ENCODE data around the gene CNIH1.

CNIH1 gene

DNA sequence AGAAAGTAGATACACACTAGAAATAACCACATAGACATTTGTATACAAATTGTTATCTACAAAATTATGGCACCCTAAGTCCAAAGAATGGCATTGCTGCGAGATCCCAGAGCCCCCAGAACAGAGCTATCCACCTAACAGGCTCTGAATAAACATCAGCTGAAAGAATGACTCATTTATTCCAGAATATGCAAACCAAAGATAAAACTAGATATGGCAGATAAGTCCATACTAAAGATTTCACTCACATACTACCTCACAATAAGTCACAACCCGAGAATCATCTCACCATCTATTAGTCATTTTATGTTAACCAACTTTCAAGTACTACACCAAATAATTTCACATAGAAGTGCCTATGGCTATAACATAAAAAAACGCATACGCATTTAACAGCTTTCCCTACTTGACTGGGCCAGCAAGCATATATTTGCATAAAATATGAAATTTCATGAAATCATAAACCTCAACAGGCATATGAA, 5.6 kb downstream of the CNIH1 start:
- peak overlapping the region; percentile 17; the same call in 1 of the 2 replicates for H3K4me3 ChIP-seq (ENCODE audit: low read depth, low read length)
- DNase-seq (ENCODE audit: low read depth), result no peak
- TF ChIP-seq, protein P1, sequence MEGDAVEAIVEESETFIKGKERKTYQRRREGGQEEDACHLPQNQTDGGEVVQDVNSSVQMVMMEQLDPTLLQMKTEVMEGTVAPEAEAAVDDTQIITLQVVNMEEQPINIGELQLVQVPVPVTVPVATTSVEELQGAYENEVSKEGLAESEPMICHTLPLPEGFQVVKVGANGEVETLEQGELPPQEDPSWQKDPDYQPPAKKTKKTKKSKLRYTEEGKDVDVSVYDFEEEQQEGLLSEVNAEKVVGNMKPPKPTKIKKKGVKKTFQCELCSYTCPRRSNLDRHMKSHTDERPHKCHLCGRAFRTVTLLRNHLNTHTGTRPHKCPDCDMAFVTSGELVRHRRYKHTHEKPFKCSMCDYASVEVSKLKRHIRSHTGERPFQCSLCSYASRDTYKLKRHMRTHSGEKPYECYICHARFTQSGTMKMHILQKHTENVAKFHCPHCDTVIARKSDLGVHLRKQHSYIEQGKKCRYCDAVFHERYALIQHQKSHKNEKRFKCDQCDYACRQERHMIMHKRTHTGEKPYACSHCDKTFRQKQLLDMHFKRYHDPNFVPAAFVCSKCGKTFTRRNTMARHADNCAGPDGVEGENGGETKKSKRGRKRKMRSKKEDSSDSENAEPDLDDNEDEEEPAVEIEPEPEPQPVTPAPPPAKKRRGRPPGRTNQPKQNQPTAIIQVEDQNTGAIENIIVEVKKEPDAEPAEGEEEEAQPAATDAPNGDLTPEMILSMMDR (IDR thresholded peaks at IDR 0.05; ENCODE audit: low read depth, low read length, missing control alignments), result no peak

DNA sequence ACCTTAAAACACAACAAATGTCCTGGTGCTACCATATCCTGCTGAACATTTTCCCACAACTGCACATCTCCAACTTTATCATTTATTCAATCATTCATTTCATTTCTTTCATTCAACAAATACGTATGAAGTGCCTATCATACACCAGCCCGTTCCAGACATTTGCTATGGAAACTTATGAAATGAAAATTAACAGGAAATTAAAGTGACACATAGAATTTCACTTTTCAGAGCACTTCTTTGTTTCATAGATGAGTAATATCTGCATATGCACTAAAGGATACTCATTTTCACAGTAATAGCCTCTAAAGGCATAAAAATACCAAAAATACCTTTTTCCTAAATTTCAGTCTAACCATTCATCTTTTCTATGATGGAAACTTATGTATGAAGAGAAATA, 12.6 kb downstream of the CNIH1 start:
- H3K4me3 ChIP-seq (ENCODE audit: low read depth, low read length), result no peak overlapping the region
- DNase-seq (ENCODE audit: low read depth), result no peak
- TF ChIP-seq, protein P1 (IDR thresholded peaks at IDR 0.05; ENCODE audit: low read depth, low read length, missing control alignments), result no peak

DNA sequence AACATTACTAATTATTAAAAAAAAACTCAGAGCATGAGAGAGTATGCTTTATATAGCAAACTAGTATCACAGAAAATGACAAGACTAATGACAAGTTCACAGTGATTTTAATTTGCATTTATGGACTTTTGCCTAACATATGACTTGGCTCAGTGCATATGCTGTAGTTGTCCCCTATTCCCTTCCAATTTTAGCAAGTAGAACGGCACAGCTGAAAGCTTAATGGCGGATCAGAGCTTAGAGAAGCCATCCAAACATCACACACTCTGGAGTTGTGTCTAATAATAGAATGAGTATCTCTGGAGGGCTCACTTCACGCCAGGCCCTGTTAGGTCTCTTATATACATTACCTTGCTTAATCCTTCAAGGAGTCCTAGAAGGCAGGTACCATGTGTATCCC, 13.3 kb downstream of the CNIH1 start:
- DNase-seq (ENCODE audit: low read depth), result no peak
- H3K4me3 ChIP-seq (ENCODE audit: low read depth, low read length), result no peak overlapping the region

DNA sequence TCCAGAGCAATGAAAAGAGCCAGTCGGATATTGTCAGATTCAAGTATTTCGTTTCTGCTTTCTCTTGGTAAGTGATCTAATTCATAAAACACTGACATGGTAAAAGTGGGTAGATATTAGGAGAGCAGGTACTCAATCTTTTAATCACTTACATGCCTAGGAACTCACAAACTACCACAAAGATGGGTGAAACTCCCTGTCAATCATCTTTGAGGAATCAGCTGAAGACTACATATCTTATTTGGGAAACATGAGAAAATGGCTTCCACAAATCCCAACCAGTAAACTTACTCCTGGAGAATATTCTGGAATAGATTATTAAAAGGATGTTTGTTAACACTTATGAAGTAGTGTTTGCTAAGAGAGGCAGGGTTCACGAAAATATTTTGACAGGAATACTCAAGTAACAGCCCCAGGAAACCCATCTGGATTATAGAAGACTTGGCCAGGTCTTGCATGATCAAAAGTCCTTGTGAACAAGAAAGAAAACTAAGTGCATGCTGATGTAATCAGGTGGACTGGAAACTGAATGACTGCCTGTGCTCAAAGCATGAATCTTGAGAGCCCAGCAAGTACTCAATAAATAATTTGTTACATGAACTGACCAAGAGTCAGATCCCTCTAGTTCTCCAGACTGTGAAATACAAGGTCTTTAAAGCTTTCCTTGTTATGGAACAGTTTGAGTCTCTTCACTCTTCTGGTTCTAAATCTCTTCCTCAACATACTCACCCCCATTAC, 15.5 kb downstream of the CNIH1 start:
- DNase-seq (ENCODE audit: low read depth), result no peak
- no peak overlapping the region for H3K4me3 ChIP-seq (ENCODE audit: low read depth, low read length)
- TF ChIP-seq, protein P1 (IDR thresholded peaks at IDR 0.05; ENCODE audit: low read depth, low read length, missing control alignments), result no peak

More for the DNA sequence above, 13.3 kb downstream of the CNIH1 start:
- TF ChIP-seq, protein P1 (IDR thresholded peaks at IDR 0.05; ENCODE audit: low read depth, low read length, missing control alignments), result no peak

DNA sequence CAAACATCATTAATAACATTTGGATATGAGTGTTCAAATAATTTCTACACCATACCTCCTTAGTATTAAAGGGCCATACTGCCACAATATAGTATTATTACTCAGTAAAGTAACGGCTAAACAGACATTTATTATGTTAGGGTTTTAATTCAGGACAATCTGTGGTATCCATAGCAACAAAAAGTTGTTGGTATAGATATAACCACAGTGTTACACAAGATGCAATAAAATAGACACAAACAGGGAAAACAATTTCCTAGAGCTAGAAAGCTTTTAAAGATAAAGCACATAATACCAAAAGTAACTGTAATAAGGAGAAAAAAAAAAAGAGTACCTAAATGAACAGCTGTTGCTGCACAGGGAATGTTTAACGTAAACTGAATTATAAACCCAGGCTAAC, 16.1 kb downstream of the CNIH1 start:
- H3K4me3 ChIP-seq (ENCODE audit: low read depth, low read length), result no peak overlapping the region
- TF ChIP-seq, protein P1 (IDR thresholded peaks at IDR 0.05; ENCODE audit: low read depth, low read length, missing control alignments), result no peak
- DNase-seq (ENCODE audit: low read depth), result no peak

DNA sequence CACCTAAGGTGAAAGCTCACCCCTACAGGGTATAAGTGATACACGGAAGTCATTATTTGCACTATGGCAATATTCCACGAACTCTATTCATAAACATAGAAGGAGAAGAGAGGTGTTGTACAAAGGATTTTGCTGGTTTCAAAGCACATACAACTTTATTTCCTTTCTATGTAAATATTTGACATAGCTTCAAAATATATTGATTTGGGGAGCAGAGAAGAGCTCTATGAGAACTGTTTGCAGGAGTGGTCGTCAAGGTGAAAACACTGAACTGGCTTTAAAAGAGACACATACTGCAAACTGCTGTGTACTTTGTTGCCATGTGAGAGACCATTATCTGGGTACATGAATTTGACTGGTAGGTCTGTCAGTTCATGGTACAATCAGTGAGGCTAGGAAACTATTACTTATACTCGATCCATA, 16.7 kb downstream of the CNIH1 start:
- no peak overlapping the region for H3K4me3 ChIP-seq (ENCODE audit: low read depth, low read length)
- no peak for DNase-seq (ENCODE audit: low read depth)
- TF ChIP-seq, protein P1 (IDR thresholded peaks at IDR 0.05; ENCODE audit: low read depth, low read length, missing control alignments), result no peak

DNA sequence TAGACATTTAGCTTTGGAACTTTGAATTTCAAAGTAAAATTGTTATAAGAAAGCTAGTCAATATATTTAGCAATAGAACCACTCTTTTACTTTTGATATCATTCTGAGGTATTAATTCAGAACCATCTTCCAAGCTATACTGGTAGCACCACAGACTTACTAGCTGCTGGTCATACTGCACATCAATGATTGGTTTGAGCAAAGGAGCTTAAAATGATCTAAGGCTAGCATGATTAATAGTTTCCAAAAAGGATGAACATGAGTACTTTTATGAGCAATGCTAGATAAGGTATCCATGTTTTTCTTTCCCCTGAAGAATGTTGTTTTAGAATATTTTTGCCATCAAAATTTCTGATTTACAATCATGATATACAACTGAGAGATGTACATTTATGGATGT, 17.2 kb downstream of the CNIH1 start:
- DNase-seq (ENCODE audit: low read depth), result no peak
- TF ChIP-seq, protein P1 (IDR thresholded peaks at IDR 0.05; ENCODE audit: low read depth, low read length, missing control alignments), result no peak
- no peak overlapping the region for H3K4me3 ChIP-seq (ENCODE audit: low read depth, low read length)
